Endothelial cell of umbilical vein (primary cell): ENCODE results near the gene GRB2. TPM values are rescaled to one million over a fixed set of nuclear protein-coding genes. Genes with fewer than 3 reads are reported as not detected.

Source experiments
- BruUV-seq: library from RNA; stranded (reverse); fragments of 400-500 nt; replicated peaks from 2 replicates; lab custom pipeline; 2021; lab: Mats Ljungman, UMichigan
- CTCF ChIA-PET: fragments of 300-600, 350-600 bp; sonication (Branson Sonifier 250); formaldehyde crosslinking; loops from one replicate; lab custom pipeline; 2021; ENCODE audit warnings: antibody characterized with exemption, inconsistent platforms; lab: Charles Lee
- POLR2A ChIA-PET: fragments of 300-600, 350-600 bp; sonication (Branson Sonifier 250); formaldehyde crosslinking; loops from one replicate; lab custom pipeline; 2021; ENCODE audit warnings: antibody characterized with exemption, inconsistent platforms; lab: Charles Lee
- DNase-seq: peaks from one replicate; pipeline ENCODE4 v3.0.0-alpha.2; 2011; ENCODE audit warnings: low read depth, low spot score
- FAIRE-seq: peaks from 2 replicates; lab custom pipeline; 2011; peaks lifted over from hg19 to GRCh38; lab: Jason Lieb, UNC
- H2AFZ ChIP-seq: 2 replicates; pipeline ENCODE4 v1.6.0; 2012; ENCODE audit warnings: low read depth, low read length, control low read depth, inconsistent platforms
- H3K27ac ChIP-seq: 2 replicates; pipeline ENCODE4 v1.5.1; 2011; ENCODE audit warnings: low read depth, mild to moderate bottlenecking, control low read depth, low read length, moderate library complexity; ENCODE audit not compliant: insufficient read depth
- H3K27me3 ChIP-seq, 2 experiments: 2 replicates each; pipeline versions ENCODE4 v1.6.0 to v1.6.1; 2011; ENCODE audit warnings: low read length in 2 of 2, mixed read lengths in 1 of 2; ENCODE audit not compliant: control insufficient read depth in 2 of 2, insufficient read depth in 2 of 2
- H3K36me3 ChIP-seq, 2 experiments: 2 replicates in 1 of 2; 3 replicates in 1 of 2; pipeline ENCODE4 v1.5.1; 2011; ENCODE audit warnings: low read length in 2 of 2, mild to moderate bottlenecking in 1 of 2, moderate library complexity in 1 of 2; ENCODE audit not compliant: control insufficient read depth in 2 of 2, insufficient read depth in 2 of 2; ENCODE audit errors: extremely low read depth in 1 of 2
- H3K4me1 ChIP-seq: 3 replicates; pipeline ENCODE4 v1.5.1; 2011; ENCODE audit warnings: mild to moderate bottlenecking, low read length; ENCODE audit not compliant: control insufficient read depth, insufficient read depth; ENCODE audit errors: extremely low read depth
- H3K4me2 ChIP-seq: 2 replicates; pipeline ENCODE4 v1.6.1; 2011; ENCODE audit warnings: low read length, control low read depth, mixed read lengths; ENCODE audit not compliant: insufficient read depth
- H3K4me3 ChIP-seq, 3 experiments: fragments of 200-600 bp in 1 of 3; sonication (generic), shearing (Covaris generic) in 1 of 3; replicated peaks in 1 of 3; 2 replicates each; pipeline ENCODE4 v1.5.1; 2011 to 2016; ENCODE audit warnings: control low read depth in 3 of 3, low read length in 3 of 3, mild to moderate bottlenecking in 2 of 3, inconsistent platforms in 1 of 3, low read depth in 1 of 3, moderate library complexity in 1 of 3; ENCODE audit not compliant: insufficient read depth in 1 of 3
- H3K79me2 ChIP-seq: 2 replicates; pipeline ENCODE4 v1.6.0; 2012; ENCODE audit warnings: low read length, inconsistent platforms; ENCODE audit not compliant: control insufficient read depth, insufficient read depth
- H3K9ac ChIP-seq: replicated peaks from 2 replicates; pipeline ENCODE3; 2011; ENCODE audit warnings: low read length, control low read depth; ENCODE audit not compliant: insufficient read depth; ENCODE audit errors: extremely low read depth
- H3K9me1 ChIP-seq: replicated peaks from 3 replicates; pipeline ENCODE4 v1.6.0; 2011; ENCODE audit warnings: mild to moderate bottlenecking, low read length; ENCODE audit not compliant: control insufficient read depth, insufficient read depth; ENCODE audit errors: extremely low read depth
- H3K9me3 ChIP-seq: replicated peaks from 2 replicates; pipeline ENCODE4 v1.5.1; 2012; ENCODE audit warnings: low read length, inconsistent platforms; ENCODE audit not compliant: control insufficient read depth, insufficient read depth
- H4K20me1 ChIP-seq: replicated peaks from 2 replicates; pipeline ENCODE3; 2011; ENCODE audit warnings: mild to moderate bottlenecking, low read length; ENCODE audit not compliant: control insufficient read depth, insufficient read depth; ENCODE audit errors: extremely low read depth
- CTCF ChIP-seq, 2 donors: IDR thresholded peaks; 1 replicate in 1 of 2; 2 replicates in 1 of 2; pipeline ENCODE4 v1.5.1; 2011; ENCODE audit warnings: low read length in 2 of 2, mild to moderate bottlenecking in 2 of 2, moderate library complexity in 2 of 2, control low read depth in 1 of 2, inconsistent platforms in 1 of 2, low read depth in 1 of 2; ENCODE audit not compliant: insufficient read depth in 1 of 2; ENCODE audit errors: extremely low read depth in 1 of 2
- EZH2 ChIP-seq: IDR thresholded peaks from 2 replicates; pipeline ENCODE4 v1.6.1; 2012; ENCODE audit warnings: borderline replicate concordance, low read depth, mild to moderate bottlenecking, moderate library complexity, low read length, inconsistent platforms; ENCODE audit not compliant: severe bottlenecking
- FOS ChIP-seq: IDR thresholded peaks from 2 replicates; pipeline ENCODE4 v1.6.1; 2011; ENCODE audit warnings: mild to moderate bottlenecking, low read length, moderate library complexity, borderline replicate concordance; ENCODE audit not compliant: insufficient read depth
- GATA2 ChIP-seq: IDR thresholded peaks from 2 replicates; pipeline ENCODE4 v1.7.0; 2011; ENCODE audit warnings: low read depth, mild to moderate bottlenecking, moderate library complexity, mixed read lengths, low read length; ENCODE audit not compliant: insufficient read length, insufficient read depth
- JUN ChIP-seq: IDR thresholded peaks from 2 replicates; pipeline ENCODE4 v1.6.1; 2011; ENCODE audit warnings: borderline replicate concordance, low read depth; ENCODE audit not compliant: insufficient read length, insufficient read depth
- MAX ChIP-seq: IDR thresholded peaks from 2 replicates; pipeline ENCODE4 v1.6.1; 2011; ENCODE audit not compliant: insufficient read depth, insufficient read length
- MYC ChIP-seq: IDR thresholded peaks from one replicate; pipeline ENCODE4 v1.6.1; 2011; ENCODE audit warnings: mild to moderate bottlenecking, low read depth, low read length
- POLR2A ChIP-seq: IDR thresholded peaks from 2 replicates; pipeline ENCODE4 v1.6.1; 2012; ENCODE audit warnings: low read depth, mild to moderate bottlenecking, control low read depth, low read length
- POLR2AphosphoS5 ChIP-seq: IDR thresholded peaks from 2 replicates; pipeline ENCODE4 v1.6.1; 2012; ENCODE audit warnings: low read depth, mild to moderate bottlenecking, control low read depth, low read length, moderate library complexity; ENCODE audit not compliant: insufficient read depth
- dilution Hi-C: fragments of 300-500 bp; cut with MboI; formaldehyde crosslinking; loops from one replicate; pipeline ENCODE4 v1.15.0; 2019; ENCODE audit warnings: low sequenced_read_pairs; ENCODE audit not compliant: extremely low pct_ligation_motif_present
- intact Hi-C: fragments of 100-400 bp; cut with micrococcal nuclease; formaldehyde crosslinking; loops from one replicate; pipeline ENCODE4 v1.10.0; 2022
- polyA plus RNA-seq, 4 experiments: library from polyadenylated mRNA; depleted of rRNA in 3 of 4; stranded (reverse) in 3 of 4; unstranded in 1 of 4; fragments of >200 nt; gene quantifications; 2 replicates each; pipeline versions ENCODE4 v1.2.1 to v1.2.3, GENCODE V29; 2011 to 2012; ENCODE audit warnings: missing spikeins in 1 of 4
- total RNA-seq: library from RNA; stranded (reverse); gene quantifications from 2 replicates; pipeline ENCODE4 v1.2.3, GENCODE V29; 2021

Gene GRB2
- total and polyA plus RNA-seq, 2 donors (not counting 3 experiments of a cell fraction or from before 2014, with no cell fraction given), result 51.5 to 93.9 TPM

- POLR2A ChIA-PET, result no interaction called here
- Histone ChIP-seq H3K9me1 (no peaks in the 10 kb centered on the region), H3K4me1 (peaks cover 3% of the 10 kb centered on the region), H3K36me3 (peaks cover 0 to 3% of the 10 kb centered on the region in 2 experiments), H3K27me3 (no peaks in the 10 kb centered on the region), H3K9me3 (no peaks in the 10 kb centered on the region), H3K4me2 (no peak overlapping the region), H3K27ac (peak overlapping the region; percentile 3), H4K20me1 (no peaks in the 10 kb centered on the region), H3K79me2 (peaks cover 44% of the 10 kb centered on the region), H3K9ac (no peak overlapping the region), H2AFZ (no peak overlapping the region), H3K4me3 (no peak overlapping the region)
- dilution Hi-C loops, result no loop called here
- intact Hi-C loops, result no loop called here
- BruUV-seq, result no TSS peak
- CTCF ChIA-PET, result interaction anchor here (1.4 to 2.9 kb wide), 2 partner anchors 9 to 61 kb away, joined by 4 to 7 read pairs; no protein-coding TSS in a partner anchor
- no peak for TF ChIP-seq CTCF (IDR thresholded peaks at IDR 0.05; ENCODE audit: extremely low read depth in 1 of 2, insufficient read depth in 1 of 2, low read depth in 1 of 2, low read length in 2 of 2)
- no peak for TF ChIP-seq MAX
- TF ChIP-seq EZH2, result no peak
- TF ChIP-seq GATA2, result no peak
- TF ChIP-seq FOS, result no peak
- TF ChIP-seq POLR2AphosphoS5, result no peak
- TF ChIP-seq MYC, result no peak
- no peak for TF ChIP-seq JUN
- TF ChIP-seq POLR2A, result no peak
- FAIRE-seq (no peak), DNase-seq (no peak)
Measured at GRCh38 chr17:75331671-75332070, 73.8 kb downstream of the GRB2 start.
